Natural killer cell (primary cell): ENCODE results near the gene CACNB2. TPM values are rescaled to one million over a fixed set of nuclear protein-coding genes. Genes with fewer than 3 reads are reported as not detected.

ENCODE experiments used
- ATAC-seq, 3 donors: fragments of 150-1000 bp in 2 of 3; fragments of 200-7000 bp in 1 of 3; cut with Tn5 transposase; 1 replicate in 1 of 3; 2 replicates in 2 of 3; pipeline ENCODE4 v1.10.0; 2021; ENCODE audit warnings: mild to moderate bottlenecking in 2 of 3, moderate library complexity in 2 of 3
- DNase-seq, 2 donors: peaks; one replicate each; pipeline versions ENCODE4 v3.0.0 to v3.0.0-alpha.2; 2013 to 2021; ENCODE audit warnings: mixed read lengths in 1 of 2
- H3K27ac ChIP-seq: one replicate; pipeline ENCODE4 v1.5.1; 2013; ENCODE audit warnings: mild to moderate bottlenecking, low read length
- H3K27me3 ChIP-seq: one replicate; pipeline ENCODE4 v1.6.1; 2013; ENCODE audit warnings: low read length; ENCODE audit not compliant: control insufficient read depth, insufficient read depth
- H3K36me3 ChIP-seq: one replicate; pipeline ENCODE4 v1.6.1; 2013; ENCODE audit warnings: low read length; ENCODE audit not compliant: control insufficient read depth, insufficient read depth
- H3K4me1 ChIP-seq: one replicate; pipeline ENCODE4 v1.6.1; 2013; ENCODE audit warnings: low read length; ENCODE audit not compliant: control insufficient read depth, insufficient read depth
- H3K4me3 ChIP-seq: one replicate; pipeline ENCODE4 v1.5.1; 2013; ENCODE audit warnings: low read length
- H3K9me3 ChIP-seq: one replicate; pipeline ENCODE4 v1.6.1; 2013; ENCODE audit warnings: low read length; ENCODE audit not compliant: control insufficient read depth, insufficient read depth
- H3K27ac Mint-ChIP-seq, 2 donors: one replicate each; pipeline ENCODE4 v1.8.0; 2022; ENCODE audit warnings: mild to moderate bottlenecking in 2 of 2, mixed read lengths in 2 of 2, moderate library complexity in 1 of 2
- H3K27me3 Mint-ChIP-seq, 2 donors: one replicate each; pipeline ENCODE4 v1.8.0; 2022; ENCODE audit warnings: low read depth in 2 of 2, mixed read lengths in 2 of 2
- H3K36me3 Mint-ChIP-seq: one replicate; pipeline ENCODE4 v1.8.0; 2022; ENCODE audit warnings: mixed read lengths
- H3K4me1 Mint-ChIP-seq, 2 donors: one replicate each; pipeline ENCODE4 v1.8.0; 2022; ENCODE audit warnings: mixed read lengths in 2 of 2
- H3K4me3 Mint-ChIP-seq: one replicate; pipeline ENCODE4 v1.8.0; 2022; ENCODE audit warnings: mild to moderate bottlenecking, moderate library complexity, mixed read lengths
- H3K9me3 Mint-ChIP-seq, 2 donors: one replicate each; pipeline ENCODE4 v1.8.0; 2022; ENCODE audit warnings: mixed read lengths in 2 of 2
- WGBS: methylation state at CpG from one replicate; pipeline ENCODE4 v1.1.7; 2013; ENCODE audit warnings: missing lambda C conversion rate; ENCODE audit not compliant: insufficient coverage; 5-methylcytosine and 5-hydroxymethylcytosine counted together
- intact Hi-C: fragments of 100-400 bp; cut with micrococcal nuclease; formaldehyde crosslinking; loops from one replicate; pipeline ENCODE4 v1.14.2; 2022
- total RNA-seq, 4 donors: library from RNA; stranded (reverse); fragments of 120-200 nt in 1 of 4; gene quantifications; one replicate each; pipeline versions ENCODE4 v1.2.3 to v1.2.4, GENCODE V29; 2013 to 2022
- TF ChIP-seq, protein P1 (sequence below): fragments of 200-600 bp; IDR thresholded peaks from one replicate; pipeline ENCODE4 v1.8.0; 2022; ENCODE audit warnings: antibody characterized with exemption

The CACNB2 gene
- total RNA-seq, 3 donors from 2014 or later (not counting 1 experiment from before 2014, with no cell fraction given): not detected

DNA sequence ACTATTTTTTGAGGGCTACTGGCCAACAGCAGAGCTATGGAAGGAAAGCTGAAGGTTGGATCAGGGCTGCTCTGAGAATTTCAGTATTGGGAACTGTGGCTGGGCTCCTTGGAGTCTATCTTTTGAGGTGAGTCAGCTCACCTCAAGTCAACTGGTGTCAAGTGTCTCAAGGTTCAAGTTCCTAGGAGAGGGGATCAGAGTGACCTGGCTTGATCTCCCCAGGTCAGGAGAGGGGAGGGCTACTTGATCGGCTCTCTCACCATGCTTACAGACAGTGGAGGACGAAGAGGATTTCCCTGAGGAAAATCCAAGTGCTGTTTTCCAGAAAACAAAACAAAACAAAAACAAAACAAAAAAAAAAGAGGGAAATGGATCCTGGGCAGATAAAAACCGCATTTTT, 132.8 kb downstream of the CACNB2 start:
- no peak for ATAC-seq
- Histone ChIP-seq H3K4me1 (no peaks in the 10 kb centered on the region), H3K27me3 (no peaks in the 10 kb centered on the region), H3K4me3 (no peak overlapping the region), H3K36me3 (no peaks in the 10 kb centered on the region), H3K9me3 (no peaks in the 10 kb centered on the region), H3K27ac (no peak overlapping the region)
- H3K4me1 Mint-ChIP-seq: no peaks in the 10 kb centered on the region
- no peak overlapping the region for H3K27ac Mint-ChIP-seq
- TF ChIP-seq, protein P1, sequence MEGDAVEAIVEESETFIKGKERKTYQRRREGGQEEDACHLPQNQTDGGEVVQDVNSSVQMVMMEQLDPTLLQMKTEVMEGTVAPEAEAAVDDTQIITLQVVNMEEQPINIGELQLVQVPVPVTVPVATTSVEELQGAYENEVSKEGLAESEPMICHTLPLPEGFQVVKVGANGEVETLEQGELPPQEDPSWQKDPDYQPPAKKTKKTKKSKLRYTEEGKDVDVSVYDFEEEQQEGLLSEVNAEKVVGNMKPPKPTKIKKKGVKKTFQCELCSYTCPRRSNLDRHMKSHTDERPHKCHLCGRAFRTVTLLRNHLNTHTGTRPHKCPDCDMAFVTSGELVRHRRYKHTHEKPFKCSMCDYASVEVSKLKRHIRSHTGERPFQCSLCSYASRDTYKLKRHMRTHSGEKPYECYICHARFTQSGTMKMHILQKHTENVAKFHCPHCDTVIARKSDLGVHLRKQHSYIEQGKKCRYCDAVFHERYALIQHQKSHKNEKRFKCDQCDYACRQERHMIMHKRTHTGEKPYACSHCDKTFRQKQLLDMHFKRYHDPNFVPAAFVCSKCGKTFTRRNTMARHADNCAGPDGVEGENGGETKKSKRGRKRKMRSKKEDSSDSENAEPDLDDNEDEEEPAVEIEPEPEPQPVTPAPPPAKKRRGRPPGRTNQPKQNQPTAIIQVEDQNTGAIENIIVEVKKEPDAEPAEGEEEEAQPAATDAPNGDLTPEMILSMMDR: no peak
- H3K9me3 Mint-ChIP-seq: no peaks in the 10 kb centered on the region
- H3K27me3 Mint-ChIP-seq: peaks cover 0 to 2% of the 10 kb centered on the region in 2 donors
- no peaks in the 10 kb centered on the region for H3K36me3 Mint-ChIP-seq
- intact Hi-C loops: no loop called here
- no peak for DNase-seq
- 76% methylated on average over 2 of the region's 3 CpGs for WGBS
- no peak overlapping the region for H3K4me3 Mint-ChIP-seq

DNA sequence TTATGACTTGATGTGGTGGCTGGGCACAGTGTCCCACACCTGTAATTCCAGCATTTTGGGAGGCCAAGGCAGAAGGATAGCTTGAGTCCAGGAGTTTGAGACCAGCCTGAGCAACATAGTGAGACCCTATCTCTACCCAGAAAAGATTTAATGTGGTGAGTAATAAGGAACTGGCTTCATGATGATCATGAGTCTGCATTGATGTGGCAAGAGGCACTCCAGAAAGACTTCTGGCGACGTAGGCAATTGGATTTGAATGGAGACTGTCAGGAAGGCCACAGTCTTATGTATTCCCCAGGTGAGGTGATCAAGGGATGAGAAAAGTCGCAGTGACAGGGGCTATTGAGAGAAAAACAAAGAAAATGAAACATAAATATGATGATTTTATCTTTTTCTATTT, 138.0 kb downstream of the CACNB2 start:
- H3K27me3 Mint-ChIP-seq: peaks cover 0 to under 1% of the 10 kb centered on the region in 2 donors
- Histone ChIP-seq H3K27me3 (no peaks in the 10 kb centered on the region), H3K4me1 (no peaks in the 10 kb centered on the region), H3K36me3 (no peaks in the 10 kb centered on the region), H3K27ac (no peak overlapping the region), H3K9me3 (no peaks in the 10 kb centered on the region), H3K4me3 (no peak overlapping the region)
- H3K4me1 Mint-ChIP-seq: no peaks in the 10 kb centered on the region
- ATAC-seq (no peak), DNase-seq (no peak)
- WGBS: 90% methylated on average over 2 of the region's 3 CpGs
- intact Hi-C loops: no loop called here
- TF ChIP-seq, protein P1: no peak
- H3K9me3 Mint-ChIP-seq: no peaks in the 10 kb centered on the region
- no peak overlapping the region for H3K4me3 Mint-ChIP-seq
- H3K36me3 Mint-ChIP-seq: no peaks in the 10 kb centered on the region
- H3K27ac Mint-ChIP-seq: no peak overlapping the region

DNA sequence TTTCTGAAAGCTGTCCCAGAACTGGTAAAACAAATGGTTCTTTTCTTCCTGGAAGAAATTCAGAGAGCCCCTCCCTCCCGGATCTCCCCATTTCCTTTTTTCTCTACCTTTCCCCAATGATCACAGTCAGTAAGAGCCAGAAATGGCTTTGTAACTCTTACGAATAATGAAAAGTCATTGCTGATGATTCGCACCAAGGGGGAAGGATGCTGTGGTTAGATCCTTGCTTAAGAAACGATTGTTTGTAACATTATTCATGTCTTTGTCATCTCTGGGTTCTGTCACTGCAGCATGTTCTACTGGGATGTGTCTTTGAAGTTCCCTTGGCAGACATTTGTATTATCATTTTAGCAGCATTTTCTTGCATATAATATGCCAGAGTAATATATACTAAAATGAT, 138.9 kb downstream of the CACNB2 start:
- intact Hi-C loops: no loop called here
- no peaks in the 10 kb centered on the region for H3K4me1 Mint-ChIP-seq
- no peaks in the 10 kb centered on the region for H3K36me3 ChIP-seq
- H3K27ac Mint-ChIP-seq: no peak overlapping the region
- DNase-seq (no peak), ATAC-seq (peak in 1 of 3 donors; percentile 64)
- no peaks in the 10 kb centered on the region for H3K9me3 ChIP-seq
- H3K36me3 Mint-ChIP-seq: no peaks in the 10 kb centered on the region
- no peak overlapping the region for H3K27ac ChIP-seq
- H3K27me3 ChIP-seq: no peaks in the 10 kb centered on the region
- no peaks in the 10 kb centered on the region for H3K4me1 ChIP-seq
- no peak overlapping the region for H3K4me3 ChIP-seq
- H3K27me3 Mint-ChIP-seq: no peaks in the 10 kb centered on the region
- WGBS: 11% methylated on average over 4 of the region's 4 CpGs
- no peaks in the 10 kb centered on the region for H3K9me3 Mint-ChIP-seq
- H3K4me3 Mint-ChIP-seq: no peak overlapping the region
- TF ChIP-seq, protein P1: no peak

DNA sequence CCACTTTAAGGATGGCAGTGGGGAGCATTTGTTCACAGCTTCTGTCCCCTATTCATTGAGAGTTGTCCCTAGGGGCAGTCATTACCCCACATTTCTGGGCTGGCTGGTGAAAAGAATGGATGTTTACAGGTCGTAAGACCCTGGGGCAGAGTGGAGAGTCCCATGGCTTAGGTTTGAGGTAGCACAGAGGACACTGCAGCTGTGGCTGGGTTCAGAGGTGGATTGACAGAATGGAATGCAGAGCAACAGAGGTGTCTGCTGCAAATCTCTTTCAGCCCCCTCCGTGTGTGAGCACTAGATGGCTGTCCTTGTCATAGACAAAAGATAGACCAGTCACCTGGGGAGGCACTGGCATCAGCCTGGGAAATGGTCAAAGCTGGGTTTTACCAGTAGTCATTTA, 141.9 kb downstream of the CACNB2 start:
- Histone ChIP-seq H3K4me1 (no peaks in the 10 kb centered on the region), H3K27me3 (no peaks in the 10 kb centered on the region), H3K9me3 (no peaks in the 10 kb centered on the region), H3K36me3 (no peaks in the 10 kb centered on the region), H3K4me3 (no peak overlapping the region), H3K27ac (no peak overlapping the region)
- H3K36me3 Mint-ChIP-seq: no peaks in the 10 kb centered on the region
- WGBS: 61% methylated on average over 2 of the region's 2 CpGs
- H3K27me3 Mint-ChIP-seq: no peaks in the 10 kb centered on the region
- H3K9me3 Mint-ChIP-seq: no peaks in the 10 kb centered on the region
- ATAC-seq (no peak), DNase-seq (no peak)
- TF ChIP-seq, protein P1: no peak
- H3K27ac Mint-ChIP-seq: no peak overlapping the region
- intact Hi-C loops: no loop called here
- no peak overlapping the region for H3K4me3 Mint-ChIP-seq
- no peaks in the 10 kb centered on the region for H3K4me1 Mint-ChIP-seq
